ENCODE results near the gene RMDN2.
"Not testable (repeated sequence)": the region's sequence is repeated elsewhere in the genome, so short reads cannot be mapped to it uniquely, and the experiment has no call there.

RMDN2 gene

DNA sequence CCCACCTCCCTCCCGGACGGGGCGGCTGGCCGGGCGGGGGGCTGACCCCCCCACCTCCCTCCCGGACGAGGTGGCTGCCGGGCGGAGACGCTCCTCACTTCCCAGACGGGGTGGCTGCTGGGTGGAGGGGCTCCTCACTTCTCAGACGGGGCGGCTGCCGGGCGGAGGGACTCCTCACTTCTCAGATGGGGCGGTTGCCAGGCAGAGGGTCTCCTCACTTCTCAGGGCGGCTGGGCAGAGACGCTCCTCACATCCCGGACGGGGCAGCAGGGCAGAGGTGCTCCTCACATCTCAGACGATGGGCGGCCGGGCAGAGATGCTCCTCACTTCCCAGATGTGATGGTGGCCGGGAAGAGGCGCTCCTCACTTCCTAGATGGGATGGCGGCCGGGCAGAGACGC lies 7.8 kb downstream of the RMDN2 start:
- DNase-seq (ENCODE audit: low read depth) = not testable (repeated sequence)

DNA sequence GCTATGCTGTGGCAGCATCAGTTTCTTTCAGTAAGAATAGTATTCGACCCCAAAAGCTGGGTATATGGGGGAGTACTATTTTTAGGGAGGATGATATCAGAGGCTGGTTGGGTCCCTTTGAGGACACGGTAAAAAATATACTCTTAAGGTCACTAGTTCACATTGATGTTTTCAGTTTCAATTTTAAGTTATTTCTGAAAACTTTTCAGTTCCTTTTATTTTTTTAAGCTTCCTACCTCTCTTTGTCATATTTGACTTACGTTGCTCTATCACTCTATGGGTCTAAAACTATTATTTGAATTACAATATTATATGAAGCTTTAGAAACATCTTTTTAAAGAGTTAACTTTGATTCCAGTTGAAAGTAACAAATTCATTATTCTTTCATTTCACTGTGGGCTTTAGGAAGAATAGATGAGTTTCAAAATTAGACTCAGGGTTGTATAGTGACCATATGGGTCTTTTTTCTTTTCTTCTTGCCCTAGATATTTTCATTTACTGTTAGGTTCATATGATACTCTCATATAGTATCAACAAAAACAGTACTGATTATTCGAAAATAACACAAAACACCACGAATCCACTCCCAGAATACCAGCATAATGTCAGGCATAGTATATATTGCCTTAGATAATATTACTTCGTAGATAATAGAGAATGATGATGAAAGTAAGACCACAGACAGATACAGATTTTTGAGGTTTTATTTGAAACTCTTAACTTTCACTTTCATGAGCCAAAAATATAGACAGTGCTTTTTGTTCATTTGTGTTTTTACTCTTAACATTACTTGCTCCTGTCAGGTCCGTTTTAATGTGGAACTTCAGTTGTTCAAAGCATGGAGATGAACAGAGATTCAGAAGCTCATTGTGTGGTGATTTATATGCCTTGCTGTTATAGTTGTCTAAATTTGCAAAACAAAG lies 9.8 kb downstream of the RMDN2 start:
- no peak for DNase-seq (ENCODE audit: low read depth)

DNA sequence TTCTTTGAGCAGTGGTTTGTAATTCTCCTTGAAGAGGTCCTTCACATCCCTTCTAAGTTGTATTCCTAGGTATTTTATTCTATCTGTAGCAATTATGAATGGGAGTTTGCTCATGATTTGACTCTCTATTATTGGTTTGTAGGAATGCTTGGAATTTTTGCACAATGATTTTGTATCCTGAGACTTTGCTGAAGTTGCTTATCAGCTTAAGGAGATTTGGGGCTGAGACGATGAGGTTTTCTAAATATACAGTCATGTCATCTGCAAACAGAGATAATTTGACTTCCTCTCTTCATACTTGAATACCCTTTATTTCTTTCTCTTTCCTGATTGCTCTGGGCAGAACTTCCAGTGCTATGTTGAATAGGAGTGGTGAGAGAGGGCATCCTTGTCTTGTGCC lies 12.5 kb downstream of the RMDN2 start:
- DNase-seq (ENCODE audit: low read depth) = not testable (repeated sequence)

- not testable (repeated sequence) for DNase-seq (ENCODE audit: low read depth)
Measured at GRCh38 chr2:37941267-37941666, 16.2 kb downstream of the RMDN2 start.

DNA sequence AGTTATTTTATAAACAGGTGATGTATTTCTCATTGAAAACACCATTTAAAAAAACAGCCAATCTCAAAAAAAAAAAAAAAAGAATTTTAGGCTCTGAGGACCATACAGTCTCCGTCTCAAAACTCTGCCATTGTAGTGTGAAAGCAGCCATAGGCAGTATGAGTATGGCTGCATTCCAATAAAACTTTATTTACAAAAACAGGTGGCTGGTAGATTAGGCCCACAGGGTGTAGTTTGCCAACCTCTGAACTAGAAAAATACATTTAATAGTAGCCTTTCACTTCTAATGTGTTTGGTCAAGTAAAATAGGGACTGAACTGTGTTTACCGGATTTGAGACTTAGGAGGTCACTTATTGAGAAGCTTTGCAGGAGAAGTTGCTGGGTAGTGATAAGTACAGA lies 19.2 kb downstream of the RMDN2 start:
- no peak for DNase-seq (ENCODE audit: low read depth)

- no peak for DNase-seq (ENCODE audit: low read depth)
Measured at GRCh38 chr2:37947306-37947705, 22.2 kb downstream of the RMDN2 start.

- DNase-seq (ENCODE audit: low read depth) = not testable (repeated sequence)
Measured at GRCh38 chr2:37962018-37962739, 37.1 kb downstream of the RMDN2 start.

- not testable (repeated sequence) for DNase-seq (ENCODE audit: low read depth)
Measured at GRCh38 chr2:37962740-37963121, 37.6 kb downstream of the RMDN2 start.

GRCh38 chr2:37963901-37964300 lies 38.8 kb downstream of the RMDN2 start:
- not testable (repeated sequence) for DNase-seq (ENCODE audit: low read depth)

- no peak for DNase-seq (ENCODE audit: low read depth)
Measured at GRCh38 chr2:37966326-37966725, 41.2 kb downstream of the RMDN2 start.

- DNase-seq (ENCODE audit: low read depth) = no peak
Measured at GRCh38 chr2:37969731-37970130, 44.6 kb downstream of the RMDN2 start.

- DNase-seq (ENCODE audit: low read depth) = no peak
Measured at GRCh38 chr2:37971971-37972370, 46.9 kb downstream of the RMDN2 start.

GRCh38 chr2:37973615-37974353 lies 48.7 kb downstream of the RMDN2 start:
- no peak for DNase-seq (ENCODE audit: low read depth)

DNA sequence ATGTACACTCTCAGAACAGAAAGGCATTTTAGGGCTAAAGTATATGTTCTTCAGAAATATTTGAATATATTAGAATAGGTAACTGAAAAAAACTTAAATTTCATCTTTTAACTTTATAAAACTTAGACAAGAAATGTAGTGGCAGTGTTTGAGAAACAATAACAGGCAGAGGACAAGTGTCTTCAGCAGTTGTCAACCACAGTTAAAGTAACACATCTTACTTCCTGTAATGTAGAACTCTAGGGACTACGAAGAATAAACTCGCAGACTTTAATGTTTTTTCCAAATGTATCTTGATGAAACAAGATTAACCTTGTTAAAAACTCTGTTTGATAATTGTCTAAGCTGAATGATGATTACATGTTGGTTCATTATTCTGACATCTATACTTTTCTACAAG lies 50.7 kb downstream of the RMDN2 start:
- no peak for DNase-seq (ENCODE audit: low read depth)

- DNase-seq (ENCODE audit: low read depth) = no peak
Measured at GRCh38 chr2:37976411-37976810, 51.3 kb downstream of the RMDN2 start.

- DNase-seq (ENCODE audit: low read depth) = peak; percentile 35
Measured at GRCh38 chr2:37982147-37982582, 57.1 kb downstream of the RMDN2 start.

DNA sequence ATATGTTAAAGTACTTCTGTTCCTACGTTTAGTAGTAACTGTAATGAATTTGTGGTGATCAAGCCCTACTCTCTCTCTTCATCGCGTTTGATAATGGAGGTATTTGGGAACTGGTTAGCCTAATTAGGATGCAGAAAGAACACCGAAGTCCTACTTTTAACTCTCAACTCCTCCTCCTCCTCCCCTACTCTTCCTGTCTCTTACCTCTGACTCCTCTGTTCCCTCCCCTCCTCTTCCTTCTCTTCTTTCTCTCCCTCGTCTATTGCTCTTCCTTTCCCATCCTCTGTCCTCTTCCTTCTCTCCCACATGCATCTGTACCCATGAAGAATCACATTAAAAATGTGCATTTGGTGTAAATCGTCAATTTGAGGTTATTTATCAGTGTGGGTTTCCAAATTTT lies 57.8 kb downstream of the RMDN2 start:
- DNase-seq (ENCODE audit: low read depth) = no peak

- DNase-seq (ENCODE audit: low read depth) = no peak
Measured at GRCh38 chr2:37983719-37984118, 58.6 kb downstream of the RMDN2 start.

- no peak for DNase-seq (ENCODE audit: low read depth)
Measured at GRCh38 chr2:37984176-37984575, 59.1 kb downstream of the RMDN2 start.

GRCh38 chr2:37984589-37984988 lies 59.5 kb downstream of the RMDN2 start:
- DNase-seq (ENCODE audit: low read depth) = no peak

DNA sequence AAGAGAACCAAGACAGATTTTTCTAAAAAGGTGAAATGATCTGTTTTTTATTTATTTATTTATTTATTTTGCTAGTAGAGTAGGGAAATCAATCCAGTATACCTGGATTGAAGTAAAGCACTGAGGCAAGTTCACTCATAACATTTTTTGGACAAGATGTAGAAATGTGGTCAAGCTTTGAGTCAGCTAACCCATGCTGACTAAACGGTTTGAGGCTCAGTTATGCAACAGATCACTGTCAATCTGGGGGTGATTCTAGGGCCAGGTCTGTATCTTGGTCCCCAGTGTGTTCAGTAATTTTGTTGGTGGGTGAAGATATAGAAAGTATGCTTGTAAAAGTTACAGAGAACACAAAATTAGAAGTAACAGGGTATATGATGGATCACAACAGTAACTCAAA lies 60.2 kb downstream of the RMDN2 start:
- no peak for DNase-seq (ENCODE audit: low read depth)

GRCh38 chr2:37987098-37987775 lies 62.1 kb downstream of the RMDN2 start:
- no peak for DNase-seq (ENCODE audit: low read depth)

Measured in stimulated activated CD8-positive, alpha-beta memory T cell treated with anti-CD3 and anti-CD28 coated beads, Interleukin-4, amount 100 ng/mL, for 24 hours (primary cell).